Measurements from ENCODE around the gene ENOX1. TPM values are rescaled to one million over a fixed set of nuclear protein-coding genes. Genes with fewer than 3 reads are reported as not detected.

Gene ENOX1
- total and polyA plus RNA-seq, 8 donors, result 0.23 to 2.0 (median 0.94) TPM

DNA sequence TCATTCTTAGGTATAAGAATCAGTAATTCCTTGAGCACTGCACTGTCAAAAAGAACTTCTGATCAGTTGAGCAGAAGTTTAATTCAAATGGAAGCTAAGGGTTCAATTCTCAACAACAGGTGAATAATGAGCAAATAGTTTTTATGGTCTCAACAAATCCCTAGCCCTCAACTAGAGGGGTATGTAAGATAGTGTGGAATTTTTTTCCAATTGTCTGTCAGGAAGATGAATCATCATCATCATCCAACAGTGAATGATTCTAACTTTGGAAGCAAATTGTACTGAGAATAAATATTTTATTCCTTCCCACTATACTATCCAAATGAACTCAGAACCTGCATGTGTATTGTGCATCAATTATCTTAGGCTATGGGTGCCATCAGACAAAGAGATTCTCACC is 372.7 kb downstream of the ENOX1 start:
- ATAC-seq, result no peak

DNA sequence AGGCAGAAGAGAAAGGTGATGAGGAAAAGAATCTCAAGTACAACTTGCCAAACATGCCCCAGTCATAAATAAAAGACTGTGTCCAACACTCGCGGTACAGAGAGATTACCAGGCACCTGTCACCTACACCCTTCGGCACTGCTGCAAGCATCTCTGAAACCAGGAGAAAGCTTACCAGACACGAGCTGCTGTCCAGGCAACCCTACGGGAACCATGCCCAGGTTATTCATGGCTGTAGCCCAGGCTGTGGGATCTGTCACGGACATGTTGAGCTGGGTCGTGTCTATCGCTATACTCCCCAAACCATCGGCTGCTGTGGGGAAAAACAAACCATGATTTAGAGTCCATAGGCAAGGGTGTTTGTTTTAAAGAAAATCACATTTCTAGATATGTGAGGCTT is 375.0 kb downstream of the ENOX1 start:
- peak in 1 of 6 donors; percentile 14 for DNase-seq
- no peak overlapping the region for H3K27ac ChIP-seq
- WGBS, 2 donors, result 67 to 68% methylated on average over 9 of the region's 9 CpGs
- no peak overlapping the region for H3K4me3 ChIP-seq
- no peak for FAIRE-seq
- TF ChIP-seq, protein P1, sequence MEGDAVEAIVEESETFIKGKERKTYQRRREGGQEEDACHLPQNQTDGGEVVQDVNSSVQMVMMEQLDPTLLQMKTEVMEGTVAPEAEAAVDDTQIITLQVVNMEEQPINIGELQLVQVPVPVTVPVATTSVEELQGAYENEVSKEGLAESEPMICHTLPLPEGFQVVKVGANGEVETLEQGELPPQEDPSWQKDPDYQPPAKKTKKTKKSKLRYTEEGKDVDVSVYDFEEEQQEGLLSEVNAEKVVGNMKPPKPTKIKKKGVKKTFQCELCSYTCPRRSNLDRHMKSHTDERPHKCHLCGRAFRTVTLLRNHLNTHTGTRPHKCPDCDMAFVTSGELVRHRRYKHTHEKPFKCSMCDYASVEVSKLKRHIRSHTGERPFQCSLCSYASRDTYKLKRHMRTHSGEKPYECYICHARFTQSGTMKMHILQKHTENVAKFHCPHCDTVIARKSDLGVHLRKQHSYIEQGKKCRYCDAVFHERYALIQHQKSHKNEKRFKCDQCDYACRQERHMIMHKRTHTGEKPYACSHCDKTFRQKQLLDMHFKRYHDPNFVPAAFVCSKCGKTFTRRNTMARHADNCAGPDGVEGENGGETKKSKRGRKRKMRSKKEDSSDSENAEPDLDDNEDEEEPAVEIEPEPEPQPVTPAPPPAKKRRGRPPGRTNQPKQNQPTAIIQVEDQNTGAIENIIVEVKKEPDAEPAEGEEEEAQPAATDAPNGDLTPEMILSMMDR (IDR thresholded peaks at IDR 0.05), result no peak
- H3K36me3 ChIP-seq, result no peaks in the 10 kb centered on the region
- no peaks in the 10 kb centered on the region for H3K4me1 ChIP-seq
- peak in 2 of 4 donors; percentile 26 to 50 for ATAC-seq
- H3K9me3 ChIP-seq, result no peaks in the 10 kb centered on the region
- H3K27me3 ChIP-seq, result no peaks in the 10 kb centered on the region
- intact Hi-C loops (cut with DNase I), result no loop called here

More for the DNA sequence above, 372.7 kb downstream of the ENOX1 start:
- H3K27ac ChIP-seq, result no peak overlapping the region
- TF ChIP-seq, protein P1 (IDR thresholded peaks at IDR 0.05), result no peak
- FAIRE-seq (no peak), DNase-seq (no peak)
- H3K4me1 ChIP-seq, result no peaks in the 10 kb centered on the region
- H3K4me3 ChIP-seq, result no peak overlapping the region
- H3K9me3 ChIP-seq, result no peaks in the 10 kb centered on the region
- no peaks in the 10 kb centered on the region for H3K27me3 ChIP-seq
- no peaks in the 10 kb centered on the region for H3K36me3 ChIP-seq
- intact Hi-C loops (cut with DNase I), result no loop called here

- Histone ChIP-seq H3K36me3 (no peaks in the 10 kb centered on the region), H3K4me3 (no peak overlapping the region), H3K9me3 (no peaks in the 10 kb centered on the region), H3K27me3 (no peaks in the 10 kb centered on the region), H3K4me1 (no peaks in the 10 kb centered on the region), H3K27ac (no peak overlapping the region)
- WGBS, 2 donors, result 60 to 61% methylated on average over 2 of the region's 2 CpGs
- DNase-seq, result no peak
- no peak for FAIRE-seq
- intact Hi-C loops (cut with DNase I), result no loop called here
- ATAC-seq, result no peak
- TF ChIP-seq, protein P1 (IDR thresholded peaks at IDR 0.05), result no peak
These were observed 375.6 kb downstream of the ENOX1 start for GRCh38 chr13:43411211-43411610.

DNA sequence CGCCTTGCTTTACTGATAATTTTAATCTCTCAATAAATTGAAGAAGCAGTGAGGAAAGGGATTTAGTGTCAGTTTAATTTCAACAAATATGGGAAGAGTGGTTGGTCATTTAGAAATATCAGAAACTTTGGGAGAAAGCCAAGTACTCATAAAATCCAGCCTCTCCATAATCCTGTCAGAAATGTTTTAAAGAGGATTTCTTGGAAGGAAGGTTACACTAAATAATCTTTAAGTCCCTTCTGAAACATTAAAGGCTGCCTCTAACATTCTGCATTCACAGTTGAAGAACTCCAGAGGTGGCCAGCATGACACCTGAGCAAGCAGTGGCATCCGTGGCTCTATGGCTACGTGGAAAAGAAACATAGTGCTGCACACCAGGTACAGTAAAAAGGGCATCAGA is 378.5 kb downstream of the ENOX1 start:
- intact Hi-C loops (cut with DNase I), result no loop called here
- no peaks in the 10 kb centered on the region for H3K4me1 ChIP-seq
- TF ChIP-seq, protein P1 (IDR thresholded peaks at IDR 0.05), result no peak
- DNase-seq (no peak), ATAC-seq (no peak), FAIRE-seq (no peak)
- H3K36me3 ChIP-seq, result no peaks in the 10 kb centered on the region
- no peaks in the 10 kb centered on the region for H3K27me3 ChIP-seq
- 86 to 94% methylated on average over 3 of the region's 3 CpGs for WGBS, 2 donors
- no peaks in the 10 kb centered on the region for H3K9me3 ChIP-seq
- H3K27ac ChIP-seq, result no peak overlapping the region
- H3K4me3 ChIP-seq, result no peak overlapping the region

DNA sequence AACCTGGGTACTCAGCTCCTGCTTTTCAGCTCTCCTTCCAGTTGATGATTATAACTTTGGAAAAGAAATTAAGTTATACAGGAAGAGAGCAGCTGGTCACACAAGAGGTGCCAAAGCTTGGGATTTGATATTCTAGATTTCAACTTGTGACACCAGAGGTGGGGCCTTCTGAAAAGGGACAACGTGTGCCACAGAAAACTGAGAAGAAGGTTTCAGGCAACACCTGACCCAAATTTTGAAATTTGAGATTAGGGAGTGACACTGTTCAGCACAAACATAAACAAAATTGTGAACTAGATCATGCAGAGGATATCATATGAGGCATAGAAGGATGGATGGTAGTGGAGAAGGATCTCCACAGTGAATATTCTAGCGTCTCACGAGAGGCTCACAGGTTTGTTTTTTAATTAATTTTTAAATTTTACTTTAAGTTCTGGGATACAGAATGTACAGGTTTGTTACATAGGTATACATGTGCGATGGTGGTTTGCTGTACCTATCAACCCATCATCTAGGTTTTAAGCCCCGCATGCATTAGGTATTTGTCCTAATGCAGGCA is 379.7 kb downstream of the ENOX1 start:
- Histone ChIP-seq H3K36me3 (no peaks in the 10 kb centered on the region), H3K4me1 (no peaks in the 10 kb centered on the region), H3K27me3 (no peaks in the 10 kb centered on the region), H3K27ac (no peak overlapping the region), H3K4me3 (no peak overlapping the region), H3K9me3 (no peaks in the 10 kb centered on the region)
- ATAC-seq, result no peak
- WGBS, 2 donors, result 90 to 96% methylated on average over 5 of the region's 5 CpGs
- no peak for DNase-seq
- intact Hi-C loops (cut with DNase I), result no loop called here
- TF ChIP-seq, protein P1 (IDR thresholded peaks at IDR 0.05), result no peak
- FAIRE-seq, result no peak
